ENCODE results near the gene MTUS2. TPM values are rescaled to one million over a fixed set of nuclear protein-coding genes. Genes with fewer than 3 reads are reported as not detected.

MTUS2 gene
- total and polyA plus RNA-seq, 2 of the 8 experiments (the other 6 are each of a cell fraction or from before 2014, with no cell fraction given) = 0.18 to 0.80 TPM

DNA sequence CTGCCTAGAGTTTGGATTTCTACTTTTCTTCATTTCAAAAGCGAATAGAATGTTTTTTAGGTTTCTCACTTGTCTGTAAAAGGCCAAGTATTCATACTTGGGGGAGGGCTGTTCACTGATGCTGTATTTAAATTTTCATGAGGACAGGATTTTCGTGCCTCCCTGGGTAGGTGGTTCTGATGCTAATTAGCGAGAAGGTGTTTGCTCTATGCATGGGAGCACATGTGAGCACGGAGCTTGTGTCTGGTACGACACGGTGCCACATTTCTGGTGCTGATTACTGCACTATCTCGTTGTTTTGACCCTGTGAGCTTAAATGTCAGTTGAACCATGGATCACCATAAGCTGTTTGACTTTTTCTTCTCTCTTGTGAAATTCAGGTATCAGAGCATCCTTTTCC, 45.8 kb downstream of the MTUS2 start:
- Histone ChIP-seq H3K56ac (replicated peaks; ENCODE audit: insufficient read length, low read depth, low read length) (no peak overlapping the region), H4K91ac (replicated peaks; ENCODE audit: insufficient read length, low read length) (no peak overlapping the region), H2BK20ac (ENCODE audit: low read length) (no peak overlapping the region), H3K9me3 (ENCODE audit: insufficient read depth in 2 of 2, low read depth in 1 of 2, low read length in 1 of 2) (no peaks in the 10 kb centered on the region), H2BK15ac (ENCODE audit: low read length) (no peak overlapping the region), H3K4me1 (replicated peaks in 1 of 4; ENCODE audit: control insufficient read depth in 3 of 4, insufficient read depth in 4 of 4, low read length in 3 of 4) (no peaks in the 10 kb centered on the region), H3K79me2 (ENCODE audit: control insufficient read depth in 1 of 2, insufficient read depth in 2 of 2, low read length in 2 of 2) (no peaks in the 10 kb centered on the region), H2AK5ac (ENCODE audit: low read depth, low read length) (no peak overlapping the region), H3K79me1 (ENCODE audit: low read depth, low read length) (no peaks in the 10 kb centered on the region), H2BK12ac (ENCODE audit: low read depth, low read length) (no peak overlapping the region), H3K18ac (ENCODE audit: extremely low read depth, low read length) (no peak overlapping the region), H2BK120ac (replicated peaks; ENCODE audit: low read depth, low read length) (no peak overlapping the region), H3K36me3 (ENCODE audit: control insufficient read depth in 2 of 4, insufficient read depth in 4 of 4, low read length in 3 of 4) (no peaks in the 10 kb centered on the region), H2BK5ac (ENCODE audit: low read depth, low read length) (no peak overlapping the region), H2AFZ (ENCODE audit: low read length) (no peak overlapping the region), H3K23ac (ENCODE audit: insufficient read length) (no peak overlapping the region), H3K27ac (ENCODE audit: low read depth, low read length) (no peak overlapping the region), H3K14ac (ENCODE audit: insufficient read length) (no peak overlapping the region), H3K4me2 (ENCODE audit: insufficient read depth in 1 of 2, low read depth in 2 of 2, low read length in 2 of 2) (no peak overlapping the region), H3K9ac (replicated peaks in 1 of 4; ENCODE audit: extremely low read depth in 1 of 4, low read depth in 3 of 4, low read length in 3 of 4) (no peak overlapping the region), H4K5ac (ENCODE audit: insufficient read length, low read depth, low read length) (no peak overlapping the region), H3K4me3 (ENCODE audit: extremely low read depth in 1 of 4, insufficient read depth in 2 of 4, low read depth in 3 of 4, low read length in 4 of 4) (no peak overlapping the region), H4K8ac (ENCODE audit: extremely low read depth, insufficient read depth, low read length) (no peak overlapping the region), H4K20me1 (replicated peaks in 1 of 2; ENCODE audit: control insufficient read depth in 1 of 2, insufficient read depth in 2 of 2, low read length in 2 of 2) (no peaks in the 10 kb centered on the region), H3K23me2 (ENCODE audit: low read depth, low read length) (no peaks in the 10 kb centered on the region), H3K4ac (replicated peaks; ENCODE audit: insufficient read length, low read depth, low read length) (no peak overlapping the region), H3K27me3 (replicated peaks in 1 of 4; ENCODE audit: control insufficient read depth in 3 of 4, extremely low read depth in 1 of 4, insufficient read depth in 3 of 4, low read length in 3 of 4) (no peaks in the 10 kb centered on the region)
- 85% methylated on average over 7 of the region's 7 CpGs; no CpG with 5 or more reads in 1 of the 2 experiments for WGBS, 2 experiments (ENCODE audit: extremely low coverage in 1 of 2, insufficient coverage in 1 of 2, insufficient read length in 1 of 2, insufficient replicate concordance in 2 of 2, low coverage in 1 of 2, low lambda C conversion rate in 2 of 2, missing lambda C conversion rate in 1 of 2)
- ChIA-PET CTCF (ENCODE audit: partially characterized antibody) (interaction anchor here (2.9 kb wide), 2 partner anchors 12 to 496 kb away, joined by 8 to 9 read pairs; no protein-coding TSS in a partner anchor), POLR2A (ENCODE audit: partially characterized antibody) (no interaction called here)
- FAIRE-seq (no peak), DNase-seq (ENCODE audit: low read depth in 1 of 2, low spot score in 2 of 2) (no peak)
- TF ChIP-seq ZNF274 (IDR thresholded peaks at IDR 0.05; ENCODE audit: borderline replicate concordance, extremely low read depth, low read length) (no peak), EP300 (IDR thresholded peaks at IDR 0.05; ENCODE audit: borderline replicate concordance in 1 of 2, low read depth in 2 of 2, low read length in 2 of 2) (no peak), CTCF (IDR thresholded peaks at IDR 0.05; ENCODE audit: control extremely low read depth in 1 of 3, insufficient read depth in 1 of 3, low read depth in 1 of 3, low read length in 3 of 3) (no peak), CHD1 (IDR thresholded peaks at IDR 0.05; ENCODE audit: low read depth, low read length) (no peak), CHD2 (IDR thresholded peaks at IDR 0.05; ENCODE audit: low read length) (no peak), CEBPB (IDR thresholded peaks at IDR 0.05; ENCODE audit: low read depth, low read length) (no peak), SIRT6 (IDR thresholded peaks at IDR 0.05; ENCODE audit: low read length) (no peak), MAFK (IDR thresholded peaks at IDR 0.05; ENCODE audit: low read depth, low read length) (no peak), SRF (IDR thresholded peaks at IDR 0.05; ENCODE audit: low read depth, low read length) (no peak), RNF2 (IDR thresholded peaks at IDR 0.05; ENCODE audit: borderline replicate concordance, low read depth, low read length, missing control alignments, poor library complexity, severe bottlenecking) (no peak), GTF2F1 (IDR thresholded peaks at IDR 0.05; ENCODE audit: borderline replicate concordance, low read depth, low read length) (no peak), RXRA (IDR thresholded peaks at IDR 0.05; ENCODE audit: insufficient read depth, low read depth, low read length) (no peak)
